ENCODE measurements around the gene NCOR2. TPM values are rescaled to one million over a fixed set of nuclear protein-coding genes. Genes with fewer than 3 reads are reported as not detected.
A peak's percentile ranks its signal among the peaks of the same experiment; 100 is the strongest.

NCOR2 gene
- total RNA-seq, 1 experiment from 2014 or later = 326 TPM

DNA sequence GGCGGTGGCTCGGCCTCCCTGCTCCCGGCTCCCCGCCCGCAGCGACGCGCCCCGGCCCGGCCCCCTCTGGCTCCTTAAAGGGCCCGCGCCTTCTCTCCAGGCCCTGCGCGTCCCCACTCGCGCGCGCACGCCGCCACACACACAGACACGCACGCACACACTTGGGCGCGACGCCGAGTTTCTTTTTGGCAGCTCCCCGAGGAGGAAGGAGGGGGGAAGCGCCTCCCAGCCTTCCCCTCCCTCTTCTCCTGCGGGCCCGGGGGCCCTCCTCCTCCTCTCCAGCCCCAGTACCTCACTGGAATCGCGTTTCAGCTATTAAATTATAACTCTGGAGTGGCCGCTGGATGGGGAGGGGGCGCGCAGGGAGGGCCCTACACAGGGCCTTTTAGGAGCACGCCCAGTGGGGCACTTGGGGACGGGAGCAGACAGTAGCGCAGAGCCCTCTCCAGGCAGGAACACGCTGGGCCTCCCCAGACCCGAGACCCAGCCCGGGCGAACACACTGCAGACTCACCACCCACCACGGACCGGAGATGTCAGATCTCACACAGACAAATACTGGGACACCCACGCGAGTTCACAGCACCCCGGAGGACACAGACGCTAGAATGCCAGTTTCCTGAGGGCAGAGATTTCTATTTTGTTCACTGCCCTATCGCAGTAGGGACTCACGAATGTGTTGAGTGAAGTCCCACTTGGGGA, 411 bp upstream of the NCOR2 start:
- peak overlapping the region; percentile 74; the same call in 1 of the 2 replicates for H3K27ac Mint-ChIP-seq
- CTCF ChIA-PET = interaction anchor here (0.6 to 1.3 kb wide), 4 partner anchors 16 to 183 kb away, joined by 3 to 6 read pairs (median 3); no protein-coding TSS in a partner anchor
- POLR2A ChIA-PET = no interaction called here

More for the DNA sequence above, 411 bp upstream of the NCOR2 start:
- peak; percentile 61 for DNase-seq (ENCODE audit: low spot score)
- Mint-ChIP-seq H3K36me3 (no peaks in the 10 kb centered on the region), H3K27me3 (ENCODE audit: low read depth) (no peaks in the 10 kb centered on the region), H3K4me3 (peak overlapping the region; percentile 79), H3K4me1 (peaks cover 56% of the 10 kb centered on the region), H3K9me3 (no peaks in the 10 kb centered on the region)
- peak; percentile 26; the same call in 1 of the 2 replicates for TF ChIP-seq ZNF219 (CRISPR knock-in tag; IDR thresholded peaks at IDR 0.05; ENCODE audit: borderline replicate concordance)
- TF ChIP-seq, protein P1, sequence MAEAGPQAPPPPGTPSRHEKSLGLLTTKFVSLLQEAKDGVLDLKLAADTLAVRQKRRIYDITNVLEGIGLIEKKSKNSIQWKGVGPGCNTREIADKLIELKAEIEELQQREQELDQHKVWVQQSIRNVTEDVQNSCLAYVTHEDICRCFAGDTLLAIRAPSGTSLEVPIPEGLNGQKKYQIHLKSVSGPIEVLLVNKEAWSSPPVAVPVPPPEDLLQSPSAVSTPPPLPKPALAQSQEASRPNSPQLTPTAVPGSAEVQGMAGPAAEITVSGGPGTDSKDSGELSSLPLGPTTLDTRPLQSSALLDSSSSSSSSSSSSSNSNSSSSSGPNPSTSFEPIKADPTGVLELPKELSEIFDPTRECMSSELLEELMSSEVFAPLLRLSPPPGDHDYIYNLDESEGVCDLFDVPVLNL (CRISPR knock-in tag; IDR thresholded peaks at IDR 0.05; ENCODE audit: borderline replicate concordance, low read depth) = no peak
- TF ChIP-seq SMAD4 (CRISPR knock-in tag; IDR thresholded peaks at IDR 0.05) = no peak
- TF ChIP-seq ZNF263 (CRISPR knock-in tag; IDR thresholded peaks at IDR 0.05; ENCODE audit: low read depth) = no peak
- no peak; the same call in 1 of the 2 replicates for TF ChIP-seq SP1 (CRISPR knock-in tag; conservative IDR thresholded peaks at IDR 0.05)
- TF ChIP-seq, protein P2, sequence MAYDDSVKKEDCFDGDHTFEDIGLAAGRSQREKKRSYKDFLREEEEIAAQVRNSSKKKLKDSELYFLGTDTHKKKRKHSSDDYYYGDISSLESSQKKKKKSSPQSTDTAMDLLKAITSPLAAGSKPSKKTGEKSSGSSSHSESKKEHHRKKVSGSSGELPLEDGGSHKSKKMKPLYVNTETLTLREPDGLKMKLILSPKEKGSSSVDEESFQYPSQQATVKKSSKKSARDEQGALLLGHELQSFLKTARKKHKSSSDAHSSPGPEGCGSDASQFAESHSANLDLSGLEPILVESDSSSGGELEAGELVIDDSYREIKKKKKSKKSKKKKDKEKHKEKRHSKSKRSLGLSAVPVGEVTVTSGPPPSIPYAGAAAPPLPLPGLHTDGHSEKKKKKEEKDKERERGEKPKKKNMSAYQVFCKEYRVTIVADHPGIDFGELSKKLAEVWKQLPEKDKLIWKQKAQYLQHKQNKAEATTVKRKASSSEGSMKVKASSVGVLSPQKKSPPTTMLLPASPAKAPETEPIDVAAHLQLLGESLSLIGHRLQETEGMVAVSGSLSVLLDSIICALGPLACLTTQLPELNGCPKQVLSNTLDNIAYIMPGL (CRISPR knock-in tag; IDR thresholded peaks at IDR 0.05) = 0 out of 2 replicates have a peak, but pooled peaks have one; percentile 36
- TF ChIP-seq, protein P3, sequence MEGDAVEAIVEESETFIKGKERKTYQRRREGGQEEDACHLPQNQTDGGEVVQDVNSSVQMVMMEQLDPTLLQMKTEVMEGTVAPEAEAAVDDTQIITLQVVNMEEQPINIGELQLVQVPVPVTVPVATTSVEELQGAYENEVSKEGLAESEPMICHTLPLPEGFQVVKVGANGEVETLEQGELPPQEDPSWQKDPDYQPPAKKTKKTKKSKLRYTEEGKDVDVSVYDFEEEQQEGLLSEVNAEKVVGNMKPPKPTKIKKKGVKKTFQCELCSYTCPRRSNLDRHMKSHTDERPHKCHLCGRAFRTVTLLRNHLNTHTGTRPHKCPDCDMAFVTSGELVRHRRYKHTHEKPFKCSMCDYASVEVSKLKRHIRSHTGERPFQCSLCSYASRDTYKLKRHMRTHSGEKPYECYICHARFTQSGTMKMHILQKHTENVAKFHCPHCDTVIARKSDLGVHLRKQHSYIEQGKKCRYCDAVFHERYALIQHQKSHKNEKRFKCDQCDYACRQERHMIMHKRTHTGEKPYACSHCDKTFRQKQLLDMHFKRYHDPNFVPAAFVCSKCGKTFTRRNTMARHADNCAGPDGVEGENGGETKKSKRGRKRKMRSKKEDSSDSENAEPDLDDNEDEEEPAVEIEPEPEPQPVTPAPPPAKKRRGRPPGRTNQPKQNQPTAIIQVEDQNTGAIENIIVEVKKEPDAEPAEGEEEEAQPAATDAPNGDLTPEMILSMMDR (IDR thresholded peaks at IDR 0.05) = no peak
- TF ChIP-seq, protein P4, sequence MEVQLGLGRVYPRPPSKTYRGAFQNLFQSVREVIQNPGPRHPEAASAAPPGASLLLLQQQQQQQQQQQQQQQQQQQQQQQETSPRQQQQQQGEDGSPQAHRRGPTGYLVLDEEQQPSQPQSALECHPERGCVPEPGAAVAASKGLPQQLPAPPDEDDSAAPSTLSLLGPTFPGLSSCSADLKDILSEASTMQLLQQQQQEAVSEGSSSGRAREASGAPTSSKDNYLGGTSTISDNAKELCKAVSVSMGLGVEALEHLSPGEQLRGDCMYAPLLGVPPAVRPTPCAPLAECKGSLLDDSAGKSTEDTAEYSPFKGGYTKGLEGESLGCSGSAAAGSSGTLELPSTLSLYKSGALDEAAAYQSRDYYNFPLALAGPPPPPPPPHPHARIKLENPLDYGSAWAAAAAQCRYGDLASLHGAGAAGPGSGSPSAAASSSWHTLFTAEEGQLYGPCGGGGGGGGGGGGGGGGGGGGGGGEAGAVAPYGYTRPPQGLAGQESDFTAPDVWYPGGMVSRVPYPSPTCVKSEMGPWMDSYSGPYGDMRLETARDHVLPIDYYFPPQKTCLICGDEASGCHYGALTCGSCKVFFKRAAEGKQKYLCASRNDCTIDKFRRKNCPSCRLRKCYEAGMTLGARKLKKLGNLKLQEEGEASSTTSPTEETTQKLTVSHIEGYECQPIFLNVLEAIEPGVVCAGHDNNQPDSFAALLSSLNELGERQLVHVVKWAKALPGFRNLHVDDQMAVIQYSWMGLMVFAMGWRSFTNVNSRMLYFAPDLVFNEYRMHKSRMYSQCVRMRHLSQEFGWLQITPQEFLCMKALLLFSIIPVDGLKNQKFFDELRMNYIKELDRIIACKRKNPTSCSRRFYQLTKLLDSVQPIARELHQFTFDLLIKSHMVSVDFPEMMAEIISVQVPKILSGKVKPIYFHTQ (CRISPR knock-in tag; IDR thresholded peaks at IDR 0.05) = no peak
- TF ChIP-seq, protein P5, sequence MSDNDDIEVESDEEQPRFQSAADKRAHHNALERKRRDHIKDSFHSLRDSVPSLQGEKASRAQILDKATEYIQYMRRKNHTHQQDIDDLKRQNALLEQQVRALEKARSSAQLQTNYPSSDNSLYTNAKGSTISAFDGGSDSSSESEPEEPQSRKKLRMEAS (CRISPR knock-in tag; IDR thresholded peaks at IDR 0.05) = 0 out of 2 replicates have a peak, but pooled peaks have one; percentile 16
- no peak for TF ChIP-seq OVOL2 (CRISPR knock-in tag; IDR thresholded peaks at IDR 0.05; ENCODE audit: borderline replicate concordance)
- no peak for TF ChIP-seq TCF7 (CRISPR knock-in tag; IDR thresholded peaks at IDR 0.05; ENCODE audit: low read depth)
- TF ChIP-seq JUN (CRISPR knock-in tag; IDR thresholded peaks at IDR 0.05) = no peak
- TF ChIP-seq TP53 (CRISPR knock-in tag; IDR thresholded peaks at IDR 0.05) = no peak
- TF ChIP-seq ZNF425 (CRISPR knock-in tag; conservative IDR thresholded peaks at IDR 0.05) = no peak
- TF ChIP-seq, protein P6, sequence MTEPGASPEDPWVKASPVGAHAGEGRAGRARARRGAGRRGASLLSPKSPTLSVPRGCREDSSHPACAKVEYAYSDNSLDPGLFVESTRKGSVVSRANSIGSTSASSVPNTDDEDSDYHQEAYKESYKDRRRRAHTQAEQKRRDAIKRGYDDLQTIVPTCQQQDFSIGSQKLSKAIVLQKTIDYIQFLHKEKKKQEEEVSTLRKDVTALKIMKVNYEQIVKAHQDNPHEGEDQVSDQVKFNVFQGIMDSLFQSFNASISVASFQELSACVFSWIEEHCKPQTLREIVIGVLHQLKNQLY (CRISPR knock-in tag; IDR thresholded peaks at IDR 0.05) = no peak
- no peak for TF ChIP-seq ZNF232 (CRISPR knock-in tag; IDR thresholded peaks at IDR 0.05)
- ATAC-seq = peak; percentile 10

All from WTC11 (cell line).